ENCODE results near the gene ACMSD.

The ACMSD gene

GRCh38 chr2:134926231-134926931 lies 88.0 kb downstream of the ACMSD start:
- peak; percentile 27 for DNase-seq (ENCODE audit: low read depth)
- no peak for TF ChIP-seq CTCF (IDR thresholded peaks at IDR 0.05; ENCODE audit: insufficient read depth, low read depth, low read length, missing control alignments)
- no peak overlapping the region for H3K4me3 ChIP-seq (ENCODE audit: low read length)

GRCh38 chr2:134927195-134927594 lies 88.8 kb downstream of the ACMSD start:
- DNase-seq (ENCODE audit: low read depth): peak; percentile 68
- TF ChIP-seq CTCF (IDR thresholded peaks at IDR 0.05; ENCODE audit: insufficient read depth, low read depth, low read length, missing control alignments): no peak
- H3K4me3 ChIP-seq (ENCODE audit: low read length): no peak overlapping the region

GRCh38 chr2:134932864-134933526 lies 94.6 kb downstream of the ACMSD start:
- H3K4me3 ChIP-seq (ENCODE audit: low read length): no peak overlapping the region
- DNase-seq (ENCODE audit: low read depth): no peak
- no peak for TF ChIP-seq CTCF (IDR thresholded peaks at IDR 0.05; ENCODE audit: insufficient read depth, low read depth, low read length, missing control alignments)

GRCh38 chr2:134933732-134934131 lies 95.3 kb downstream of the ACMSD start:
- TF ChIP-seq CTCF (IDR thresholded peaks at IDR 0.05; ENCODE audit: insufficient read depth, low read depth, low read length, missing control alignments): no peak
- DNase-seq (ENCODE audit: low read depth): no peak
- no peak overlapping the region for H3K4me3 ChIP-seq (ENCODE audit: low read length)

GRCh38 chr2:134934150-134934549 lies 95.7 kb downstream of the ACMSD start:
- DNase-seq (ENCODE audit: low read depth): no peak
- no peak overlapping the region for H3K4me3 ChIP-seq (ENCODE audit: low read length)
- no peak for TF ChIP-seq CTCF (IDR thresholded peaks at IDR 0.05; ENCODE audit: insufficient read depth, low read depth, low read length, missing control alignments)

GRCh38 chr2:134934641-134935040 lies 96.2 kb downstream of the ACMSD start:
- DNase-seq (ENCODE audit: low read depth): peak; percentile 14
- TF ChIP-seq CTCF (IDR thresholded peaks at IDR 0.05; ENCODE audit: insufficient read depth, low read depth, low read length, missing control alignments): no peak
- no peak overlapping the region for H3K4me3 ChIP-seq (ENCODE audit: low read length)
